ENCODE measurements around the gene FGGY. TPM values are rescaled to one million over a fixed set of nuclear protein-coding genes. Genes with fewer than 3 reads are reported as not detected.

Gene FGGY
- total and polyA plus RNA-seq, 2 donors, result 15.6 to 25.3 TPM

DNA sequence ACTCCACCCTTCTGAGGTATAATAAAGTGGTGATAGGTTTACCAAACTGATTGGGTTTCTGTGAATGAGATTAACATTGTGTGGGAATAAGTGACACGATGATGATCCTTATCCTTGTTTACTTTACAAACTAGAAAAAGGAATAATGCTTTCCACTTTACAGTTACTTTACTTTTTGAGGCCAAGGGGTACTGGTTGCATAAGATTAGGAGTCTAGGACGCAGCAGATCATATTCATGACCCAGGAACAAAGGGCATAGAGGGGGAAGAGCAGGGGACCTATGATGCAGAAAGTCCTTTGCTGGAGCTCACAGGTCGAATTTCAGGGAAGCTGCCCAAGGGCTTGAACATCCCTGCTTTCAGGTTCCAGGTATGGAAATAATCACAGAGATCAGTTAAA, 20.4 kb downstream of the FGGY start:
- DNase-seq (ENCODE audit: low read depth in 6 of 9, low spot score in 9 of 9), result no peak
- no peaks in the 10 kb centered on the region for H3K9me3 ChIP-seq (ENCODE audit: control insufficient read depth in 2 of 2, insufficient read depth in 1 of 2, low read length in 1 of 2)
- 91% methylated on average over 3 of the region's 3 CpGs for WGBS
- no peak overlapping the region for H3K4me3 ChIP-seq (ENCODE audit: low read length in 2 of 2)
- H3K4me1 ChIP-seq (ENCODE audit: control insufficient read depth in 2 of 2, insufficient read depth in 2 of 2, low read length in 2 of 2), result no peaks in the 10 kb centered on the region
- no peak overlapping the region for H3K27ac ChIP-seq (ENCODE audit: low read depth in 1 of 2, low read length in 1 of 2)
- H3K27me3 ChIP-seq (ENCODE audit: control insufficient read depth in 2 of 2, insufficient read depth in 1 of 2, low read length in 1 of 2), result no peaks in the 10 kb centered on the region
- H3K36me3 ChIP-seq (ENCODE audit: control insufficient read depth in 2 of 2, insufficient read depth in 2 of 2, low read length in 1 of 2), result no peaks in the 10 kb centered on the region

- no peaks in the 10 kb centered on the region for H3K9me3 ChIP-seq (ENCODE audit: control insufficient read depth in 2 of 2, insufficient read depth in 1 of 2, low read length in 1 of 2)
- H3K4me1 ChIP-seq (ENCODE audit: control insufficient read depth in 2 of 2, insufficient read depth in 2 of 2, low read length in 2 of 2), result no peaks in the 10 kb centered on the region
- no peak overlapping the region for H3K4me3 ChIP-seq (ENCODE audit: low read length in 2 of 2)
- DNase-seq (ENCODE audit: low read depth in 6 of 9, low spot score in 9 of 9), result no peak
- 99% methylated on average over 2 of the region's 2 CpGs for WGBS
- no peaks in the 10 kb centered on the region for H3K27me3 ChIP-seq (ENCODE audit: control insufficient read depth in 2 of 2, insufficient read depth in 1 of 2, low read length in 1 of 2)
- H3K27ac ChIP-seq (ENCODE audit: low read depth in 1 of 2, low read length in 1 of 2), result no peak overlapping the region
- H3K36me3 ChIP-seq (ENCODE audit: control insufficient read depth in 2 of 2, insufficient read depth in 2 of 2, low read length in 1 of 2), result no peaks in the 10 kb centered on the region
Observed at GRCh38 chr1:59317780-59318179, 20.9 kb downstream of the FGGY start.

- WGBS, result 94% methylated on average over 6 of the region's 6 CpGs
- Histone ChIP-seq H3K27me3 (ENCODE audit: control insufficient read depth in 2 of 2, insufficient read depth in 1 of 2, low read length in 1 of 2) (no peaks in the 10 kb centered on the region), H3K4me1 (ENCODE audit: control insufficient read depth in 2 of 2, insufficient read depth in 2 of 2, low read length in 2 of 2) (no peaks in the 10 kb centered on the region), H3K36me3 (ENCODE audit: control insufficient read depth in 2 of 2, insufficient read depth in 2 of 2, low read length in 1 of 2) (no peaks in the 10 kb centered on the region), H3K27ac (ENCODE audit: low read depth in 1 of 2, low read length in 1 of 2) (no peak overlapping the region), H3K4me3 (ENCODE audit: low read length in 2 of 2) (no peak overlapping the region), H3K9me3 (ENCODE audit: control insufficient read depth in 2 of 2, insufficient read depth in 1 of 2, low read length in 1 of 2) (no peaks in the 10 kb centered on the region)
- no peak for DNase-seq (ENCODE audit: low read depth in 6 of 9, low spot score in 9 of 9)
Observed at GRCh38 chr1:59318271-59318860, 21.5 kb downstream of the FGGY start.

DNA sequence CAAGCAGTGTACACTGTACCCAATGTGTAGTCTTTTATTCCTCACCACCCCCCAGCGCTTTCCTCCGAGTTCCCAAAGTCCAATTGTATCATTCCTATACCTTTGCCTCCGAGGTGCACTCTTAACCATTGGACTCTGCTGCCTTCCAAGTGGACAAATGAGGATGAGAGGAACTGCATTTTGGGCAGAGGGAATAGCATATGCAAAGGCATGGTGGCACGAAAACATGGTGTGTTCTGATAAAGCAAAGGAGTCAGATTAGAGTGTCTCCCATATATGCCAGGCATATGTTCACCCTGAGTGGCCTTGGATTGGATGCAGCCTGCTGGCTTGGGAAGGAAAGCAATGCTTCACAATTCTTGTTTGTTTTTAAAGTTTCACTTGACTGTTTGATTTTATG, 25.5 kb downstream of the FGGY start:
- no peak overlapping the region for H3K4me3 ChIP-seq (ENCODE audit: low read length in 2 of 2)
- H3K4me1 ChIP-seq (ENCODE audit: control insufficient read depth in 2 of 2, insufficient read depth in 2 of 2, low read length in 2 of 2), result no peaks in the 10 kb centered on the region
- no peaks in the 10 kb centered on the region for H3K9me3 ChIP-seq (ENCODE audit: control insufficient read depth in 2 of 2, insufficient read depth in 1 of 2, low read length in 1 of 2)
- no peaks in the 10 kb centered on the region for H3K36me3 ChIP-seq (ENCODE audit: control insufficient read depth in 2 of 2, insufficient read depth in 2 of 2, low read length in 1 of 2)
- H3K27ac ChIP-seq (ENCODE audit: low read depth in 1 of 2, low read length in 1 of 2), result no peak overlapping the region
- H3K27me3 ChIP-seq (ENCODE audit: control insufficient read depth in 2 of 2, insufficient read depth in 1 of 2, low read length in 1 of 2), result no peaks in the 10 kb centered on the region
- DNase-seq (ENCODE audit: low read depth in 6 of 9, low spot score in 9 of 9), result no peak
- 98% methylated on average over 4 of the region's 4 CpGs for WGBS

- 98% methylated on average over 2 of the region's 2 CpGs for WGBS
- H3K36me3 ChIP-seq (ENCODE audit: control insufficient read depth in 2 of 2, insufficient read depth in 2 of 2, low read length in 1 of 2), result no peaks in the 10 kb centered on the region
- no peak overlapping the region for H3K4me3 ChIP-seq (ENCODE audit: low read length in 2 of 2)
- no peak overlapping the region for H3K27ac ChIP-seq (ENCODE audit: low read depth in 1 of 2, low read length in 1 of 2)
- no peaks in the 10 kb centered on the region for H3K9me3 ChIP-seq (ENCODE audit: control insufficient read depth in 2 of 2, insufficient read depth in 1 of 2, low read length in 1 of 2)
- no peaks in the 10 kb centered on the region for H3K27me3 ChIP-seq (ENCODE audit: control insufficient read depth in 2 of 2, insufficient read depth in 1 of 2, low read length in 1 of 2)
- H3K4me1 ChIP-seq (ENCODE audit: control insufficient read depth in 2 of 2, insufficient read depth in 2 of 2, low read length in 2 of 2), result no peaks in the 10 kb centered on the region
- no peak for DNase-seq (ENCODE audit: low read depth in 6 of 9, low spot score in 9 of 9)
Observed at GRCh38 chr1:59322814-59323213, 25.9 kb downstream of the FGGY start.

DNA sequence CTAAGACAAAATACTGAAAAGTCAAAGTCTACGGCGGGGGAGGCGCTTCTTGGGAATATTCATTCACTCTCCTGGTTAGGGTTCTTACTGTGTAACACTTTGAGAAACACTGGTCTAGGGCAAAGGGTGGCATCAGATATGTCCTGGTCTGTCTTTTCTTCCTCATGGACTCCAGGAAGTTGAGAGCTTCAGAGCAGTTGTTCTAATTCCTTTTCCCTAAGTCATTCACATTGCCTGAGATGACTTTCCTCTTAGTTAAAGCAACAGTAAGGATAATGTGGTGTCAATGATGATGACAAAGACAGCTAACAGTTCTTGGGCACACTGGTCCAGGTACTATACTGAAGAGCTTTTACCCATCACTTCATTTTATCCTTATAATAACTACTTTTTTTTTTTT, 27.0 kb downstream of the FGGY start:
- WGBS, result 98% methylated on average over 3 of the region's 3 CpGs
- no peak overlapping the region for H3K4me3 ChIP-seq (ENCODE audit: low read length in 2 of 2)
- H3K4me1 ChIP-seq (ENCODE audit: control insufficient read depth in 2 of 2, insufficient read depth in 2 of 2, low read length in 2 of 2), result peaks cover 0 to 2% of the 10 kb centered on the region in 2 donors
- H3K36me3 ChIP-seq (ENCODE audit: control insufficient read depth in 2 of 2, insufficient read depth in 2 of 2, low read length in 1 of 2), result no peaks in the 10 kb centered on the region
- H3K9me3 ChIP-seq (ENCODE audit: control insufficient read depth in 2 of 2, insufficient read depth in 1 of 2, low read length in 1 of 2), result no peaks in the 10 kb centered on the region
- H3K27ac ChIP-seq (ENCODE audit: low read depth in 1 of 2, low read length in 1 of 2), result no peak overlapping the region
- H3K27me3 ChIP-seq (ENCODE audit: control insufficient read depth in 2 of 2, insufficient read depth in 1 of 2, low read length in 1 of 2), result no peaks in the 10 kb centered on the region
- no peak for DNase-seq (ENCODE audit: low read depth in 6 of 9, low spot score in 9 of 9)

- Histone ChIP-seq H3K9me3 (ENCODE audit: control insufficient read depth in 2 of 2, insufficient read depth in 1 of 2, low read length in 1 of 2) (no peaks in the 10 kb centered on the region), H3K4me1 (ENCODE audit: control insufficient read depth in 2 of 2, insufficient read depth in 2 of 2, low read length in 2 of 2) (peaks cover 0 to 2% of the 10 kb centered on the region in 2 donors), H3K36me3 (ENCODE audit: control insufficient read depth in 2 of 2, insufficient read depth in 2 of 2, low read length in 1 of 2) (no peaks in the 10 kb centered on the region), H3K4me3 (ENCODE audit: low read length in 2 of 2) (no peak overlapping the region), H3K27me3 (ENCODE audit: control insufficient read depth in 2 of 2, insufficient read depth in 1 of 2, low read length in 1 of 2) (no peaks in the 10 kb centered on the region), H3K27ac (ENCODE audit: low read depth in 1 of 2, low read length in 1 of 2) (no peak overlapping the region)
- WGBS, result 87% methylated on average over 2 of the region's 2 CpGs
- DNase-seq (ENCODE audit: low read depth in 6 of 9, low spot score in 9 of 9), result peak in 2 of 9 donors; percentile 7 to 33
Observed at GRCh38 chr1:59328353-59328752, 31.5 kb downstream of the FGGY start.

GRCh38 chr1:59329412-59330053, 32.6 kb downstream of the FGGY start:
- Histone ChIP-seq H3K4me1 (ENCODE audit: control insufficient read depth in 2 of 2, insufficient read depth in 2 of 2, low read length in 2 of 2) (peaks cover 0 to 2% of the 10 kb centered on the region in 2 donors), H3K4me3 (ENCODE audit: low read length in 2 of 2) (no peak overlapping the region), H3K9me3 (ENCODE audit: control insufficient read depth in 2 of 2, insufficient read depth in 1 of 2, low read length in 1 of 2) (no peaks in the 10 kb centered on the region), H3K27ac (ENCODE audit: low read depth in 1 of 2, low read length in 1 of 2) (no peak overlapping the region), H3K36me3 (ENCODE audit: control insufficient read depth in 2 of 2, insufficient read depth in 2 of 2, low read length in 1 of 2) (no peaks in the 10 kb centered on the region), H3K27me3 (ENCODE audit: control insufficient read depth in 2 of 2, insufficient read depth in 1 of 2, low read length in 1 of 2) (no peaks in the 10 kb centered on the region)
- no peak for DNase-seq (ENCODE audit: low read depth in 6 of 9, low spot score in 9 of 9)
- 97% methylated on average over 4 of the region's 4 CpGs for WGBS

GRCh38 chr1:59331686-59332620, 35.1 kb downstream of the FGGY start:
- H3K4me1 ChIP-seq (ENCODE audit: control insufficient read depth in 2 of 2, insufficient read depth in 2 of 2, low read length in 2 of 2), result peaks cover 0 to 2% of the 10 kb centered on the region in 2 donors
- no peak overlapping the region for H3K4me3 ChIP-seq (ENCODE audit: low read length in 2 of 2)
- no peak for DNase-seq (ENCODE audit: low read depth in 6 of 9, low spot score in 9 of 9)
- 96% methylated on average over 5 of the region's 5 CpGs for WGBS
- no peak overlapping the region for H3K27ac ChIP-seq (ENCODE audit: low read depth in 1 of 2, low read length in 1 of 2)
- H3K9me3 ChIP-seq (ENCODE audit: control insufficient read depth in 2 of 2, insufficient read depth in 1 of 2, low read length in 1 of 2), result no peaks in the 10 kb centered on the region
- no peaks in the 10 kb centered on the region for H3K36me3 ChIP-seq (ENCODE audit: control insufficient read depth in 2 of 2, insufficient read depth in 2 of 2, low read length in 1 of 2)
- H3K27me3 ChIP-seq (ENCODE audit: control insufficient read depth in 2 of 2, insufficient read depth in 1 of 2, low read length in 1 of 2), result no peaks in the 10 kb centered on the region
